Spleen (tissue), 7 donors: Measurements from ENCODE around the gene ZNF121.

ENCODE experiments used
- POLR2A ChIP-seq, 3 donors: fragments of 450-650 bp; IDR thresholded peaks; one replicate each; pipeline ENCODE4 v1.5.1; 2017; ENCODE audit warnings: antibody characterized with exemption in 3 of 3, mild to moderate bottlenecking in 1 of 3
- POLR2AphosphoS5 ChIP-seq, 3 donors: sonication (generic); formaldehyde crosslinking; IDR thresholded peaks; one replicate each; pipeline ENCODE4 v1.5.1; 2017; ENCODE audit warnings: antibody characterized with exemption in 3 of 3
- TF ChIP-seq, protein P1 (sequence below), 11 experiments: fragments of 200-600 bp in 7 of 11; fragments of 450-650 bp in 4 of 11; sonication (generic) in 4 of 11; IDR thresholded peaks in 8 of 11; conservative IDR thresholded peaks in 3 of 11; 1 replicate in 7 of 11; 2 replicates in 4 of 11; pipeline versions ENCODE4 v1.4.0 to v1.8.0; 2016 to 2021; ENCODE audit warnings: antibody characterized with exemption in 11 of 11, inconsistent platforms in 4 of 11, mild to moderate bottlenecking in 1 of 11
- donor health status: DM: no; HTN: no; CAD: no; lungs with moderate emphysema.
- donor health status: DM: no; HTN: no; CAD: no.
- donor health status: DM: no; HTN: no; CAD: no.

- TF ChIP-seq POLR2A (IDR thresholded peaks at IDR 0.05) (no peak), POLR2AphosphoS5 (IDR thresholded peaks at IDR 0.05) (no peak)
- TF ChIP-seq, protein P1, sequence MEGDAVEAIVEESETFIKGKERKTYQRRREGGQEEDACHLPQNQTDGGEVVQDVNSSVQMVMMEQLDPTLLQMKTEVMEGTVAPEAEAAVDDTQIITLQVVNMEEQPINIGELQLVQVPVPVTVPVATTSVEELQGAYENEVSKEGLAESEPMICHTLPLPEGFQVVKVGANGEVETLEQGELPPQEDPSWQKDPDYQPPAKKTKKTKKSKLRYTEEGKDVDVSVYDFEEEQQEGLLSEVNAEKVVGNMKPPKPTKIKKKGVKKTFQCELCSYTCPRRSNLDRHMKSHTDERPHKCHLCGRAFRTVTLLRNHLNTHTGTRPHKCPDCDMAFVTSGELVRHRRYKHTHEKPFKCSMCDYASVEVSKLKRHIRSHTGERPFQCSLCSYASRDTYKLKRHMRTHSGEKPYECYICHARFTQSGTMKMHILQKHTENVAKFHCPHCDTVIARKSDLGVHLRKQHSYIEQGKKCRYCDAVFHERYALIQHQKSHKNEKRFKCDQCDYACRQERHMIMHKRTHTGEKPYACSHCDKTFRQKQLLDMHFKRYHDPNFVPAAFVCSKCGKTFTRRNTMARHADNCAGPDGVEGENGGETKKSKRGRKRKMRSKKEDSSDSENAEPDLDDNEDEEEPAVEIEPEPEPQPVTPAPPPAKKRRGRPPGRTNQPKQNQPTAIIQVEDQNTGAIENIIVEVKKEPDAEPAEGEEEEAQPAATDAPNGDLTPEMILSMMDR (IDR thresholded peaks at IDR 0.05 in 8 of 11, conservative IDR thresholded peaks at IDR 0.05 in 3 of 11): no peak
Measured at GRCh38 chr19:9610484-9611113, 26.3 kb upstream of the ZNF121 start.
